Head of caudate nucleus (tissue), 42 donors: ENCODE data around the gene GMFB.

Source experiments
- DNase-seq, 42 donors: peaks; one replicate each; pipeline versions ENCODE4 v3.0.0 to v3.0.0-alpha.2; 2020 to 2021; ENCODE audit warnings: mixed read lengths in 7 of 42
- intact Hi-C: fragments of 100-400 bp; cut with DNase I; formaldehyde crosslinking; loops from one replicate; pipeline ENCODE4 v1.15.0; 2022

GMFB gene

DNA sequence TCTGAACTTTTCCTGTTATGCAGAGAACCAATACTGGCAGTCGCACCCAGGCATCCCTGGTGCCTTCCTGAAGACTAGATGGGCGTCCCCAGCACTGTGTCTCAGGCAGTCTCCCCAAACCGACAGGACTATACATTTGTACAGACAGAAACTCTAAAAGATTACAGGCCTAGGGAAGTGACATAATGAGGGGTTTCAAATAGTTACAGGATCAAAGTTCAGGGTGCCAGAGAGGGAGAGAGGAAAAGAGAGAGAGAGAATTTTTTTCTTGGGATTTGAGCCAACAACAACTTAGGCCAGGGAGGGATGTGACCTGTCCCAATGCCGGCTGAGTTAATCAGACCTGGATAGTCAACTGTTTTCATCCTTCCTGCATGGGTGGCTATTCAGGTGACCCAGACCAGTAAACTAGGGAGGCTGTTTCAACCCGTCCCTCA lies 9.3 kb upstream of the GMFB start:
- intact Hi-C loops: no loop called here
- no peak for DNase-seq

DNA sequence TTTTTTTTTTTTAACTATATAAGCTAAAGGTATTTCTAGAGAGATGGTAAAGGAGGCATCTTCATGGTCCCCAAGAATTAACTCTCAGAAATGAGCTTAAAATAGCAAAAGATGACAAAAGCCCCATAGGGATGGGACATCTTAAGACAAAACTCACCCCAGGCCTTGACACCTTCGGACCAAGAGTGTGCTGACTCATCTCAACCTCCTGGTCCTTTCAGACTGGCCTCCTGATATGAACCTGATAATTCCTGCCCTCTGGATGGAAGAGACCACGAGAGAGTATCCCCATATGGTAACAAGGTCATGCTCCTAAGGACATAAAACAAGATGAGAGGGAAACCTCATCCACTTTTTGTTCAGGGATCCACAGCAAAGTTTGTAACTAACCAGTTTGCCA lies 8.4 kb upstream of the GMFB start:
- DNase-seq: no peak
- intact Hi-C loops: no loop called here

DNA sequence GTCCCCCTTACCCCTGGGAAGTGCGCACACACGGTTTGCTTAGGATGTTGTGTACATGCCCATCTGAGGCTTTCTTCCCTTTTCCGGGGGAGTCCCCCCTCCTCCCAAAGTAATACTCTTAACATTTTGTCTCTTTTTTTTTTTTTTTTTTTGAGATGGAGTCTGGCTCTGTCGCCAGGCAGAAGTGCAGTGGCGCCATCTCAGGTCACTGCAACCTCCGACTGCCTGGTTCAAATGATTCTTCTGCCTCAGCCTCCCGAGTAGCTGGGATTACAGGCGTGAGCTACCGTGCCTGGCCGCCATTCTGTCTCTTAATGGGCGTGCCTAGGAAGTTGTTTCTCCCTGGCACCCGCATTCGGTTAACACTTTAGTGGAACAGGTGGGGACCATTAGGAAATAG lies 4.5 kb upstream of the GMFB start:
- intact Hi-C loops: no loop called here

DNA sequence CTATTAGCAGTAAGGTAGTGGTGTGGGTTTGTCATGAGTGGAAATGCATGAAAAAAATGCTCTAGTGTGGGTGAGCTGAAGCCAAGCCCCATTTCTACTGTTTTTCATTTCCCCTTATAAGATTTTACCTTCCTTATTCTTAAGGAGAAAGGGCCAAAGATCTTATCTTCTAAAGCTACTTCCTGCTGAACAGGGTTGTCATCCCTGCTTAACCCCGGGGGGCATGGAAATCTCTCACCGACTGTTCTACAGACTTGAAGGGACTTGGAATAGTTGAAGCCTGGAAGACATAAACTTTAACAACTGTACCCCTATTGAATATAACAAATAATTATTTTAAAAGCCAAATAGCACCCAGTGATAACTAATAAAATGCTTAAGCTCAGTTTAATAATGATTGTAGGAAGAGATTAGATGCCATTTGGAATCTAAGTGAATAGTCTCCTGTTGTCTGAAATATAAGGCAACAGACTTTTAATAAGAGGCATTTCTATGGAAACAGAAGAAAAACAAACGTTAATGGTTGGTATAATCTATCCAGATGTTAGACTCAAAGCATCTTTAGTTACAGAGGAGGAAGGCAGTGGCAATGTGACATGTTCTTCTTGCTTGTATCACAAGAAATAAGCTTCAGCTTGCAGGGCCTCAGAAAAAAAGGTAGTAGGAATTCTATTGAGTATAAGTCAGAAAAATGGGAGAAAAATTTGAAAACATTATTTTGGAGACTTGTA lies 1.8 kb upstream of the GMFB start:
- DNase-seq: no peak
- intact Hi-C loops: no loop called here

More for the DNA sequence above, 4.5 kb upstream of the GMFB start:
- no peak for DNase-seq

DNA sequence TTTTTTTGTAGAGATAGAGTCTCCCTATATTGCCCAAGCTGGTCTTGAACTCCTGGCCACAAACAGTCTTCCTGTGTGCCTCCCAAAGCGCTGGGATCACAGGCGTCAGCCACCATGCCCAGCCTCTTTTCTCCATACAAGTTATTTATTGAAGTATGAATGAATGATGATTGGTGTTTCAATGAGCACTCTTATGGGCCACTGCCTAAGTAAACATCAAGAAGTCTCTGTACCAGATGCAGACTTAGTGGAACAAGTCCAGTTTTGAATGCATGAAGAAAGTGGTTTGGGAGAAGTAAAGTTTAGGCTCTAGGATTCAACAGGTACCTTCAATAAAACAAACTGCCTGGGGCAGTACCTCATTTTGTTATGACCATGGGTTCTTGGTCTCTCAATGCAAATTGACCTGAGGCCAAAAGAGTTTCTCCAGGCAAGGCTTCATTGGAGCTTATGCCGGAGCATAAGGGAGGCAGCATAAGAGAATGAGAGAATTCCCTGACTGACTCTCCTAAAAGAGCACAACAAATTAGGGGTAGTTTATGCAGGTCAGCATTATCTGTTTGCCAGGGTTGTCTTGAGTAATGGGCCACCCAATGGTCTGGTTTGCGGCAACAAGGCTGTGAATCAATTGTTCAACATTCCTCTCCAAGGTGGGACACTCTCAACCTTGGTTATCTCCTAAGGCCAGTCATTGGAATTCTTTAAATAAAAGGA lies 1.1 kb upstream of the GMFB start:
- no peak for DNase-seq
- intact Hi-C loops: loop anchor here (2.0 kb wide), 2 partner anchors 21 to 51 kb away; no protein-coding TSS in a partner anchor

DNA sequence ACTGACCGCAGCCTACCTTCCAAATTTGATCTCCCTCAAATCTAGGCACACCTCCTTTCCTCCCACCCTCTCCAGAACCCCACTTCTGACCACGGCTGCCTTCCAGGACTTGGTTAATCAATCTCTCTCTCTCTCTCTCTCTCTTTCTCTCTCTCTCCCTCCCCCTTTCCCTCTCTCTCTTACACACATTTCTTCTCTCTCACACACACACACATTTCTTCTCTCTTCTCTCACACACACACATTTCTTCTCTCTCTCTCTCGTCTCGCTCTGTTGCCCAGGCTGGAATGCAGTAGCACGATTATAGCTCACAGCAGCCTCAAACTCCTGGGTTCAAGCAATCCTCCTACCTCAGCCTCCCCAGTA lies 521 bp upstream of the GMFB start:
- intact Hi-C loops: loop anchor here (2.0 kb wide), 2 partner anchors 22 to 50 kb away; no protein-coding TSS in a partner anchor
- DNase-seq: peak in 1 of 42 donors; percentile 22

DNA sequence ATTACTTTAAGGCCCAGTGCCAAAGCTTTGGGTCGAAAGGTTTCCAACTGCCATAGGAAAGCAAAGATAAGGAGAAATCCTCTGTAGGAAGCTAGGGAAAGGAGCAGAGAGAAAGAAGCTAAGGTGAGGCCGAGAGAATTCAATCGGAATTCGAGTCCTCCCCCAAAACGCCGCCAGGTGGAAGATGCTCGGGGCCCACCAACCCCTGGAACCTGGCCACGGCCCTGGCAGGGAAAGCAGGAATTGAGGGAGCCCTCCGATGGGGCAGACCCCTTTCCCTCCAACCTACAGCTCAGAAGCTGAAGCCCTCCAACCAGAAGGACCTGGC lies 498 bp downstream of the GMFB start:
- intact Hi-C loops: loop anchor here (2.0 kb wide), 2 partner anchors 23 to 49 kb away; no protein-coding TSS in a partner anchor
- no peak for DNase-seq

DNA sequence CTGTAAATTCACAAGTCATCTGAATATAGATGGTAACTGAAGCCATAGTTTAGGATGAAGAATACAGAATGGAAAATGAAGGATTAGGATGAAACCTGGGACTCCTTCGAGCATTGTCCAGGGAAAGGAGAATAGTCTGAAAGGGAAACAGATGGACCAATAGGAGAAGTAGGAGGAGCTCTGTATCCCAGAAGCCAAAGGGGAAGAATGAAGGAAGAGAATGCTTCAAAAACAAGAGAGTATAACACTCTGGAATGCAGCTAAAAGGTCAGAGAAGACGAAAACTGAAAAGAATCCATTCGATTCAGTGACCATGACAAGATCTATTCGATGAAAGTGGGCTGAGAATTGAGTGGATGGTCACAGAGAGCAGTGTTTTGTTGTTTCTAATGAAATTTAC lies 1.0 kb downstream of the GMFB start:
- no peak for DNase-seq
- intact Hi-C loops: loop anchor here (2.0 kb wide), 2 partner anchors 23 to 49 kb away; no protein-coding TSS in a partner anchor

DNA sequence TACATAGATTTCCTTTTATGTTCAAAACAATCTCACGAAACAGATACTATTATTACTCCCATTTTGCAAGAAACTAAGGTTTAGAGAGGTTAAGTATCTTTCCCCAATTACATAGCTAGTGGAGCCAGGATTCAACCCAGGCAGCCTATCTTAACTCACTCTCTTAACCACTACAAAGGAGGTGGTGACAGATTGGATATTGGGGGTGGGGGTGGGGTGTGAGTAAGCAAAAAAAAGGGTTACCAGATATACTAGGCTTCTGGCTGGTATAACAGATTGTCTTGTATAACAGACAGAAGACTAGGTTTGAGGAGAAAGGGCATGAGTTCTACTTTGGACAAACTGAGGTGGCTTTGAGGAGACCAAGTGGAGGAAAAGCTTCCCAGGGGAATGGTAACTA lies 2.1 kb downstream of the GMFB start:
- intact Hi-C loops: no loop called here
- DNase-seq: no peak

DNA sequence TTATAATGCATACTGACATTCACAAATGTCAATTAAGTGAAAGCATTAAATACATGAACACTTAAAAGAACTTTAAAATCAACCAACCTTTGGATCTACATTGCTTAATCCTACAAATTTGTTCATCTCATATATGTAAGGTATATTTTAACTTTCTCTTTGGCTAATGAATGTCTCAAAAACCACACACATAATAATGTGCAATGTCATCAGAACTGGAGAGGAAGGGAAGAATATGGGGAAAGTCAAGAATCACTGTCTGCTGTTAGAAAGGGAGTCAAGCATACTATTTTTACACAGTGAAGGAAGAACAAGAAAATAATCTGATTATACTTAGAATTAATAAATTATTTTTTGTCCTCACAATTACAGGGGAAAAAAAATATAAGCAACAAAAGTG lies 4.9 kb downstream of the GMFB start:
- intact Hi-C loops: no loop called here
- DNase-seq: no peak

DNA sequence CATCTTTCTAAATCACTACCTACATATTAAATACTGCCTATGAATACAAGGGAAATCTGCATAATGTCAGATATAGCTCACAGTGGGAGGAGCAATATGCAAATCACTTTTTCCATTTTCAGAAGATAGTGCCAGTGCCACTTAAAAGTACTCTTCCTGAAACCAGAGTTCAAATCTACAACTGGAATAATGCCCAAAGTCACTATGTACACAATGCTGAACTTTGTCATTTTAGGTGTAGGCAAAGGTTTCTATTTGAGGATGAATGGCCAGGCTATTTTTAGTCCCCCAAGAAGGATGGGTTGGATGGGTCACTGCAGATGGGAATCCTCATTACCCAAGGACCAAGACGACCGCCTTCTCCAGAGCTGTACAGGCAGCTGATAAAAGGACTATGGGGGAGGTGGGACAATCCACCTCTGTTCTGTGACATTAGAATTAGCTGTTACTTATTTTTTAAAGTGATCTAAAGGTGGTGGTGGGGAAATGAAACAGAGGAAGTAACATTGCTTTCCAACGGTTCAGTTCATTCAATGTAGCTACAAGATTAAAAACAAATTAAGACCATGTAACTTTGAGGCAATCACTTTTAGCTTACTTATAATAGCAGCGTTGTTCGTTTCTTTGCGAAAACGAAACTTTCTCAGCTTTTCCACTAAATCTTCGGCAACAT lies 5.6 kb downstream of the GMFB start:
- intact Hi-C loops: no loop called here
- no peak for DNase-seq

DNA sequence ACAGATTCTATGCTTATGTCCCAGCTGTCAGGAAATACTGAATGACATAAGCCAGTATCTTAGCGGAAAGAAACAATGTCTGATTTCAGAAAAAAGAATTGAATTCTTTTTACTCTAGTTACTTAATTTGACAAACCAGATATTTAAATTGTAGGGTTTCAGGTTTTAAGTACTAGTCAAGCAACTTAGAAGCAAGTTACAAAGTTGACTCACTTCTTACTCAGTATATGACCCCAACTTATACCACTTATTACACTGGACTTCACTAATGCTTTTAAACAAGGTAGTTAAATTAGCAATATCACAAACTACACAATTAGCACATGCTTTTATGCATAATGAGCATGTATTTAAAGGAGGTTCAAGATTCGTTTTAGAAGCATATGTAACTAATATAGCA lies 7.1 kb downstream of the GMFB start:
- intact Hi-C loops: no loop called here

DNA sequence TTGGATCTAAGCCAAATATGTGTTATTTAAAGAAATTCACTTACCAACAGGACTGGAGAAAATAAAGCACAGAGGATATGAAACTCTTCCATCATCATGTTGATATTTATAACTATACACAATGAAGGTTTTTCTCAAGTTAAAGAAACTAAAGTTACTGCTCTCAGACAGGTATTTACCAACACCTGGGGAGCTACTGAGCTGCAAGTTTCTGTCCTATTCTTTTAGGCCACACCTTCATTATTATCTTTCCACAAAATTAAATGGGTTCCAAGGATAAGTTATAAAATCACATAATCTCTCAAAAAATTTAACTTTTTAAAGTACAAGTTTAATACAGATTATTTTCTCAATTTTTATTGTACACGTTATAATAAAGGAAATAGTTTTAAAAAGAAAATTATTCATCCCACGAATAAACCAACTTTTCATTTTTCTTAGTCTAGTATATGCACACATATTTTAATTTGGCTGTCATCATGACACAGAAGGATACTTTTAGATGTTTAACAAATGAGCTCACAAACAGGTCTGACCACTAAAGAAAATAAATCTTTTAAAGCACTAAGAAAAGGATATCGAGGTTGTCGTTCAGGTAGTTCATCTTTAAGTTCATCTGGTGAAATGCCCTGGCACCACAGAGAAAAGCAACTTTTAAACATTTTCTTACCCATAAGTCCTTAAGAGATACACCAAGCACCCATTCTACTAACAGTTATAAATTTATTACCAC lies 7.8 kb downstream of the GMFB start:
- intact Hi-C loops: no loop called here

More for the DNA sequence above, 7.1 kb downstream of the GMFB start:
- no peak for DNase-seq

DNA sequence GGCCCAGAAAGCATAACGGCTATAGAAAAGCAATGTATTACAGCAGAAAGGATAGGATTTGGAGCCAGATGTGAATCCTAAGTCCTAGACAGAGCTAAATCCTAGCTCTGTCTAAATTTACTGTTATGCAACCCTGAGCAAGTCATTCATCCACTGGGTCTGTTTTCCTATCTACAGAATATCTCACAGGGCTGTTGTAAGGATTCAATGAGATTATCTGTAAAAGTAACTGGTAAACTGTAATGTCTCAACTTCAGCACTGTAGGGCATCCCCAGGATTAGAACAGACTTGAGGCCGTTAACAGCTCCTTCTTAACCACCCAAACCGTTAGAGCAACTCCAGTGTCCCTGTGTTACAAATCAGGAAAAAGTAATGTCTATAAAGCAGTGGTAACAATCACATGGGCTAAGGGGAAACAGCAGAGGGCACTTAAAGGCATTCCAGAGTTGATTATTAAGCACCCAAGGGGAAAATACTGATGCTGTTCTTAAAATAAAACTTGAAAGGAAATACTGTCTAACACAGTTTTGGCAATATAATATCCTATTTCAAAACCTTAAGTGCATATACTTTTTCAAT lies 10.1 kb downstream of the GMFB start:
- no peak for DNase-seq

More for the DNA sequence above, 7.8 kb downstream of the GMFB start:
- no peak for DNase-seq

DNA sequence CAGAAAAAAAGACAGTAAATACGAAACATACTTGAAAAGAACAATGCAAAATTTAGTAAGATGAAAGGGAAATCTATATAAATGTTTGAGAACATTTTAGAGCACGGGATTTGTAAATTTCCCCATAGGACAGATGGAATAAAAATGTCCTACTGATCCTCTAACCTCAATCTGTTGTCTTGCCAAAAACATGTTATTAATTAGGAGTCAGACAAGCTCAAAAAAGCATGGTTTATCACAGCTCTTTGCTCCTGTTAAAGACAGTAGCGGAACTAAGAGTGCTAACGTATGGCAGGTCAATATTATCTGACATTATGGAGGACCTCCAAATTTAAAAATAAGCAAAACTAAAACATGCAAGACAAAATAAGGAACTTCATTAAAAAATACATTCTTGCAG lies 12.9 kb downstream of the GMFB start:
- intact Hi-C loops: no loop called here
- no peak for DNase-seq

More for the DNA sequence above, 10.1 kb downstream of the GMFB start:
- intact Hi-C loops: no loop called here

DNA sequence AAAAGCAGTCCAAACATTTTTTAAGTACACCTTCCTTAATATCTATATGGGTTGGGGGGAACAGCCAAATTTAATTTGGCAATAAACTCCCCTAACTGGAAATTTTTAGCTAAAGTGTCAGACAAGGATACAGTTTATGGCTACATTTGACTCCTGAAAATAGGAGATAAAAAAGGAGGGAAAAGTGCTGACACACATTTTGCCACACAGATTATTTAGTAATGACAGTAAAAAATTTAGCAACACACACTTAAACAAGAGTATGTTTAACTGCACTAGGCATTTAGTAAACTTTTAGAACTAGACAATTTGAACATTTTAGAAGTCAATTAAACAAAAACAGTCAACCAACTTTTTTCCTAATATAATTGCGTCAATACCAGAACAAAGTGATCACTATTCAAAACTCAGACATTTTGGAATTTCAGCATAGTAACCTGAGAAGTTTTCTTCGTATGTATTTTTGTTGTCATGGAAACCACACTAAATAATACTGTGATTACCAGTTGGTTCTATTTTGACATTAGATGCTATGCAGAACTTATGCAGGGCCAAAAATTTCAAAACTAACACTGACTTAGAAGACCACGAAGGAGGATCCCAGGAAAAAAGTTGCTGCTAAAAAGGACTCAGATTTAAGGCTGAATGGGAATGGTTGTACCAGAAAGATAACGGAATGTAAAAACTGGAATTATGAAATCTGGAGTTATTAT lies 13.4 kb downstream of the GMFB start:
- DNase-seq: no peak
- intact Hi-C loops: no loop called here

DNA sequence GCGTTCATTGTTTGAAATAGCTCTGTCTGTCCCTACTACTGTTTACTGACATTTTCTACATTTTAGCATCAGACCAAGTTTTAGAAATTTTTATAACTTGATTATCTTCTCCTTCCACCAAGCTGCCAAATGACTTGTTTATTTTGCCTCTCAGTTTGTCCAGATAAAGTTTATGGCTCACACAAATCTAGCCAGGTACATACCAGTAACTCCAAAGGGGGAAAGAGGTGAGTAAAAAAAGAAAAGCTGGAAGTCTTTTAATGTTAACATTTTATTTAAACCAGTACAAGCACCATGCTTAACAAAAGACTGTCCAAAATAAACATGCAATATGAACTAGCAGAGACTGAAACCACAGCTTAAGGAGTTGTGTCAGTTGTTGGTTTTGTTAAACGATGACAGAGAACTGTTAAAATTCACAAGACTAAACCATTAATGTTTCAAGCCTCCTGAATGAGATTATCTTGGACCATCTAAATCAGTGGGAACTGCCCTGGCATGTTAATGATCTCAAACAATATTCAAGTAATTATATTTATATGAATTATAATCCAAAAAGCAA lies 14.5 kb downstream of the GMFB start:
- intact Hi-C loops: no loop called here
- no peak for DNase-seq

DNA sequence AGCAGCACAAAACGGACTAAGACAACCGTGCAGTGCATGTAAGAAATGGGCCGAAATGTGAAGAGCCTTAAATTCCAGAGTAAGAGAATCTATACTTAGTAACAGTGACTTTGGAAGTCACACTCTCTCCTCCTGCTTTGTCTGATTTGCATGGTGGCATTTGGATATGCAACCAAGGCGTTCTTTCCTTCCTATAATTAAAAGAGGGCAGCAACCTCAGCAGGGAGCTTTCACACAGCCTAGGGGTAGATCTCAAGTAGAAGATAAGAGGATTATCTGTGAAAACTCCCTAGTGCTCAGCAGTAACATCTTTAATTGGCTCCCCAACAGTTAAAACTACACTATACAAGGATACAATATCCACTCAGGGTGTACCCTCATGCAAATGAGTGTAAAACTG lies 16.5 kb downstream of the GMFB start:
- intact Hi-C loops: no loop called here
- DNase-seq: no peak
